22Rv1 (cell line): ENCODE results near the gene LRRC4B.

Source experiments
- H3K27ac ChIP-seq: fragments of 450-650 bp; 2 replicates; pipeline ENCODE4 v1.5.1; 2017
- CTCF ChIP-seq: fragments of 450-650 bp; IDR thresholded peaks from 2 replicates; pipeline ENCODE4 v1.5.1; 2017; ENCODE audit warnings: mild to moderate bottlenecking
- ZFX ChIP-seq: fragments of 450-650 bp; IDR thresholded peaks from 2 replicates; pipeline ENCODE4 v1.6.1; 2017; ENCODE audit warnings: antibody characterized with exemption, borderline replicate concordance

LRRC4B gene

GRCh38 chr19:50520822-50521465 lies 47.3 kb downstream of the LRRC4B start:
- H3K27ac ChIP-seq, result no peak overlapping the region
- TF ChIP-seq CTCF (no peak), ZFX (no peak)

- no peak for TF ChIP-seq CTCF
- TF ChIP-seq ZFX, result no peak
- H3K27ac ChIP-seq, result no peak overlapping the region
These were observed 49.1 kb downstream of the LRRC4B start for GRCh38 chr19:50519006-50519575.

- H3K27ac ChIP-seq, result no peak overlapping the region
- TF ChIP-seq ZFX (no peak), CTCF (peak; percentile 82)
These were observed 49.9 kb downstream of the LRRC4B start for GRCh38 chr19:50518091-50519005.

DNA sequence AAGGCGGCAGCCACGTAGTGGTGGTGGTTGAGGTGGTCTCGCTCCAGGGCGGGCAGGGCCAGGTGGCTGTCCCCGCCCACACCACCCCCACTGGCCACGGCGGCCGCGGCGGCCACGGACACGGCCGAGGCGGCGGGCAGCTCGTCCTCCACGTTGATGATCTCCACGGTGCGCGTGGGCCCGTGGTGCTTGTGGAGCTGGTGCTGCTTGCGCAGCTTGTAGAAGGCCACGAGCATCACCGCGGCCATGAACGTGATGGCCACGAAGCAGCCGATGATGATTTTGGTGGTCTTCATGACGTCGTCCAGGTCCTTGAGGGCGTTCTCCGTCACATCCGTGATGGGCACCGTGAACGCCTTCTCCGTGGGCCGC lies 50.5 kb downstream of the LRRC4B start:
- TF ChIP-seq ZFX (no peak), CTCF (no peak)
- H3K27ac ChIP-seq, result no peak overlapping the region

DNA sequence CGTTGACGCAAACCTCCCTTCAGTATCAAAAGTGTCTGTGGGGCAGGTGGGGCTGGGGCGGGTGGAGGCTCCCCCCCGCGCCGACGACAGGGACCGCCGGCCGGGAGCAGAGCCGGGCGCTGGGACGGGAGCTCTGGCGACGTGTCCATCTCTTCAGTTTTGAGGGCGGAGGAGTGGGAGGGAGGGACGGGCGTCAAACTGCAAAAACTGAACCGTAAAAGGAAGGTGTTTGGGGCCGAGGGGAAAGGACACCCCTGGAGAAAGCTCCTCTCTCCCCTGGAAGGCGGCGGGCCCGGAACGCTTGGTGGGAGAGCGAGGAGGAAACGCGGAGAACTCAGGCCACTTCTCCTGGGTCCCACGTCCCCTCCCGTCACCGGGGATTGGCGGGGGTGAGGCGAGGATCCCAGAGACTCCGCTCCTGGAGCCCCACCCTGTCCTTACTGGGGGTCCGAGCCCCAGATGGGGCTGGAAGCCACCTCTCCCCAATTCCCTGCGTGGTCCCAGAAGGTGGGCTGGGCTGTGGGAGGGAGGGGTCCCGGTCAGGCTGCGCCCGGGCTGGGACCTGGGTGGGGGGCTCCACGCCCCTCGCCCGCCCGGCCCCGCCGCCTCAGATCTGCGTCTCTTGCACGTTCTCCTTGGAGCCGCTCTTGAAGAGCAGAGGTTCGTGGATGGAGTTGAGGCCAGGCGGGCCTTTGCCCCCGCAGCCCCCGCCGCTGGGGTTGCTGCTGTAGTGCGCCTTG lies 51.1 kb downstream of the LRRC4B start:
- H3K27ac ChIP-seq, result no peak overlapping the region
- no peak for TF ChIP-seq CTCF
- TF ChIP-seq ZFX, result no peak

DNA sequence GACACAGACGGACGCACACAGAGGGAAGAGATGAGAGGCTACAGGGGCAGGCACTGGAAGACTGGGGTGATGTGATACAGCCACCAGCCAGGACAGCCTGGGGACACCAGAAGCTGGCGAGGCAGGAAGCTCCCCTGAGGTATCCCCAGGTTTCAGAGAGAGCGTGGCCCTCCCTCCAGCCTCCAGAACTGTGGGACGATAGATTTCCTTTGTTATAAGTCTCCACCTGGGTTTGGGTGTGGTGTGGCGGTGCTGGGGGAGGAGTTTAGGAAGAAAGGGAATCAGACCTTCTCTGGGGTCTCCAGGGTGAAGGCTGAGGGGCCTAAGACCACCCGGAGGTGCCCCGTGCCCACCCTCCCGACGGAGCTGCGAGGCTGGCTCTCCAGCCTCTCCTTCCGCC lies 51.8 kb downstream of the LRRC4B start:
- TF ChIP-seq ZFX (no peak), CTCF (no peak)
- H3K27ac ChIP-seq, result no peak overlapping the region
